Midbrain (tissue), 1 donor: Measurements from ENCODE around the gene EYS.

ENCODE experiments used
- DNase-seq: peaks from one replicate; lab custom pipeline; 2025; lab: John Stamatoyannopoulos, UW

EYS gene

DNA sequence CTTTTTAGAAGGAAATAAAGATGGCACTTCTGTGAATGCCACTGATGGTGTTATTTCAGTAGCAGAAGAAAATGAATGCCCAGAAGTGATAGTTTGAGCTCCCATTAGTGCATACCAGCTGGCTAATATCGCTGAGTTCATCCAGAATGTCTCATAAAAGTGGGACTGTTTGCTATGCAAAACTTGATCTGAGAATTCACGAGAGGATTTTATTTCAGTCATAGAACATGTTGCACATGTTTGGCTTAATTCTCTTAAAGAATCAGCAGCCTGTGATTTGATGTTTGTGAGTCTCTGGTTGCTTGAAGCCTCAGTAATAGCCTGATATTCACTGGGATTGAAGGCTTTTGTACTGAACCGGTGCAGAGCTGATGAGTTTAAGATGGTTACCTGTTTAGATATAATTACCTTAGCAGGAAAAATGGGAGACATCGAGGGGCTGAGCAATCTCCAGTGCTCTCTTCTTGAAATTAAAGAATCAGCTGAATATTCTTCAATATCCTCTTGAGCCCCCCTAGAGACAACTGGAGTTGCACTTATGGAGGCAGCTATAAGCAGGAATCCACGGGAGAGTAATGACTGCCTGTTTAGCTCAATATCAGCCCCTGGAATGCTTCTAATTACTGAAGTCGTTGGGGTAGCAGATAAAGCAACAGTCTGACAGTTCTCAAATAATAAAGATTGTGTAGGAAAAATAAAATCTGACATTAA is 1115.9 kb downstream of the EYS start:
- DNase-seq: no peak

DNA sequence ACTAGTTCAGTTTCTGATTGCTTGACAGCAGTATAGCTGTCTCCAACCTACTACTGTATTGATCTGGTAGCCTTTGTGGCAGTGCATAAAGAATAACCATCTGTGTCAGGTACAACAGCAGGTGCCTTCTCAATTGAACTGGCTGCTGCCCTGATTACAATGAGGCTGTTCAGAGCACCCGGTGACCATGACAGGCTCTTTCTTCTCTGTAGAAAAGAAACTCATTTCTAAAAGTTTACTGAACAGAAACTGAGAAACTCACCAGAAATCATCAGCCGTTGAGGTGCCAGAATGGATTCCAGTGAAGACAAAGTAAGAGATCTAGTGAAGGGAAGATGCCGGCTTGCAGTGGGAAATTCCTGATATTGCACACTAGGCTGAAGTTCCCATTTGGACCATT is 1117.1 kb downstream of the EYS start:
- no peak for DNase-seq

DNA sequence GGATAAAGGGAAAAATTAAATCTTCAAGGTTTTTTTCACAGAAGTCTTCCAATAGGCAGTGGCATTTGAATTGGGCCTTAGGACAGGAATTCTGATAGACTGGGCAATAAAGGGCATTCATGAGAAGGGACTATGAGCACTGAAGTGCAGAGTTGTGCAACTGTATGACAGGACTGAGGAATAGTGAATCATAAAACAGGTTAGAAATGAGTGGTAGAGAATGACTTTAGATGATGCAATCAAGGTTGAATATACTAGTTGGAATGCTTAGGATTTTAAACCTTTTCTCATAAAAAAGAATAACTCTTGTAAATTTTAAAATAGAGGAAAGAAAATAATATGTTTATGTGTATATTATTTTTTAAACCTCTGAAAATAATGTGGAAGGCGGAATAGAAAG is 1126.7 kb downstream of the EYS start:
- no peak for DNase-seq

DNA sequence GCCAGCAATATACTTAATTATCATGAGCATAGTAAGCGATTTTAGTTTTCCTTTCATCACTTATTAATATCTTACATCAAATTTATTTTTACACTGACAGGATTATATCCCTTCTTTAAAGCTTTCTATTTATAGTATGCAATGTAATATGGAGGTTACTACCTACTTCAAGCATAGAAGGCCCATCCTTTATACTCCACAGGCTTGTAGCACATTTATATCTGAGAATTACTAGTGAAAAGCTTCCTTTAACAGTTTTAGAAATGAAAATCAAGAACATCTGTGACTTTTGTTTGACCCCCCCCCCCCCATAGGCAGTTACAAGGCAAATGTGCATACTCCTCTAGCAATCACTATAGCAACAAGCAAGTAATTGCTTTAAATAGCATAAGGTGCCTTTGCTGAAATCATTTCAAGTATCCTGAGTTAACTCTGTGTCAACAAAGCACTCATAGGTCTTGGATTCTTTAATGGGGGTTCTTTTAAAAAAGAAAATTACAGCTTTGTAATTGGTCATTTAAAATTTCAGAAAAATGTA is 1153.7 kb downstream of the EYS start:
- no peak for DNase-seq

DNA sequence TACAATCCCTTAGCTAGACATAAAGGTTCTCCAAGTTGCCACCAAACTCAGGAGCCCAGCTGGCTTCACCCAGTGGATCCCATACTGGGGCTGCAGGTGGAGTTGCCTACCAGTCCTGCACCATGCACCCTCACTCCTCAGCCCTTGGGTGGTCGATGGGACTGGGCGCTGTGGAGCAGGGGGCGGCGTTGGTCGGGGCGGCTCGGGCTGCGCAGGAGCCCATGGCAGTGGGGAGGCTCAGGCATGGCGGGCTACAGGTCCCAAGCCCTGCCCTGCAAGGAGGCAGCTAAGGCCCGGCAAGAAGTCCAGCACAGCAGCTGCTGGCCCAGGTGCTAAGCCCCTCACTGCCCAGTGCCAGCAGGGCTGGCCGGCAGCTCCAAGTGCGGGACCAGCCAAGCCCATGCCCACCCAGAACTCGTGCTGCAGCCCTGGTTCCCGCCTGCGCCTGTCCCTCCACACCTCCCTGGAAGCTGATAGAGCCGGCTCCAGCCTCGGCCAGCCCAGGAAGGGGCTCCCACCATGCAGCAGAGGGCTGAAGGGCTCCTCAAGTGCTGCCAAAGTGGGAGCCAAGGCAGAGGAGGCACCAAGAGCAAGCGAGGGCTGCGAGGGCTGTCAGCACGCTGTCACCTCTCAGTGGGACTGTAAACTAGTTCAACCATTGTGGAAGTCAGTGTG is 1159.3 kb downstream of the EYS start:
- DNase-seq: no peak

DNA sequence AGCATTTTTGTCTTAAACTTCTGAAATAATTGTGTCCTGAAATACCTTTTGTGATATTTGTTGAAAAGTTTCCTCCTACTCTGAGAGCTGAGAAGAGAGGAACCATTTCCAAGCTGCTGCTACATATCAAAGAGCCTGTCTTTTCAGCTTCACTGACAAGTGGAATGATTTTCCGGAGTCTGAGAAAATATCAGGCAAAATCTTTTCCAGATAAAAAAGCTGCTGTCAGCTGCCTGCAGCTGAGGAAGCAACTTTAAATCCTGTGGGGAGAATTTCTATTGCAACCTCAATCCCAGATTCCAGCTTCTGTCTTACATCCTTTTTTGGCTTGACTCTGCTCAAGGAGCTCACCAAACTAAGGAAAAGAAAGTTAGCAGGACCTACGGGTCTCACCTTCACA is 1167.1 kb downstream of the EYS start:
- no peak for DNase-seq

DNA sequence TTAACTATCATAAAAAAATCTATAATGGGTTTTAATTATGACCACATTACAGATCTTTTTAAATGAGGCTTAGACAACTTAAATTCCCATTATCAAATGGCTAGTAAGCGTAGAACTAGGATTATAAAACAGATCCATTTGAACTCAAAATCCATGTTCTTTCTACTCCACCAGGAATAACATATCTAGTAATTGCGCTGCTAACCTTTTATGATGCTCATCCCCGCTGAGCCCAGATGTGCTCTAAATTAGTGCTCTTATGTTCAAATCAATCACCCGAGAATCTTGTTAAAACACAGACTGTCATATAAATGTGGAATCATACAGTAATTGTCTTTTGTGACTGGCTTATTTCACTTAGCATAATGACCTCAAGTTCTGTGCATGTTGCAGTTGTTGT is 1168.3 kb downstream of the EYS start:
- DNase-seq: no peak

DNA sequence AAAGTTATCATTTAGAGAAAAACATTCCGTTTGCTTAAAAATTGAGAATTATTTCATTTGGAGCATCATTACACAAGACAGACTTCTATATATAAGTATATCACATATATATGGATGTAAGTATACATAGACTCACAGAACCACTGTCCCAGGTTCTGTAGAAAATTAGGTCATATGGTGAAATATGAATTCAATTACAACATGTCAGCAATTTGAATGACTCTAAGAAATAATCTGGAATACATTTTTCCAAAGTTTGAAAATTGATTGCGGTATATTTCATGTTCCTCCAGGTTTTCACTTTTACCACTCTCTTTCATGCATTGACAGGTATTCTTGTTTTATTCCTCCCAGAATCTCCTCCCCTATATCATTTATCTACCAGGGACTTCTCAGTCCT is 1179.1 kb downstream of the EYS start:
- DNase-seq: no peak

DNA sequence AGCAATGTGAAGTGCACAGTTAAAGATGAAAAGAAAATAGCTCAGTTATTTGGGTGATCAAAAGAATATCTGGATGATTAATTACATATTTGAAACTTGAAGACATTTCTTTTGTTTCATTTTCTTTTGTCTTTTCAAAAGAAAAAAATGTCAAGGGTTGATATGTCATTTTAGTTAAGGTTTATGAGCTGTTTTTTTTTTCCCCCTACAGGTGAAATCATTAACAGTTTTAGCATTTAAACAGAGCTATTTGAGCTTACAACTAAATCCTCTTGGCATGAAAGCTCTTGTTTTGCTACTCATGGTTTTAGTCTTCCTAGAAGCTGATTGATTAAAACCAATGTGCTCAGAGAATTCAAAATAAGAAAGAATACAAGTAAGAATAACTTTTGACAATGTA is 1184.2 kb downstream of the EYS start:
- DNase-seq: no peak

DNA sequence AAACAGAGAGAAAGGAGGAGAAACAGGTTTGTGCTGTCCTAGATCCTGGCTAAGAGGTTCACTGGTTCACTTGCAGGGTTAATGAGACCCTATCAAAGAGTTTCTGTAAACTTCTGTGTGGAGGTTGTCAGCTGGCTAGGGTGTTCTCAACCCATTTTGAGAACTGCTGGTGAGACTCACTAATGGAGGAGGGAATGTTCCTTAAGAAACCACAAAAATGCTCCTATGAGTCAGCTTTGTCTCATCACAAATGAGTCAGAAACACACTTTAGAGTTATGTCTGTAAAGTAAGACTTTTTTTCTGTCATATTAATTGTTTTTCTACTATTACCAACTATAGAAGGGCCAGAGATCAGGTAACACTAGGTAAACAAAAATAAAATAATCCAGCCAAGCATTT is 1187.0 kb downstream of the EYS start:
- no peak for DNase-seq

DNA sequence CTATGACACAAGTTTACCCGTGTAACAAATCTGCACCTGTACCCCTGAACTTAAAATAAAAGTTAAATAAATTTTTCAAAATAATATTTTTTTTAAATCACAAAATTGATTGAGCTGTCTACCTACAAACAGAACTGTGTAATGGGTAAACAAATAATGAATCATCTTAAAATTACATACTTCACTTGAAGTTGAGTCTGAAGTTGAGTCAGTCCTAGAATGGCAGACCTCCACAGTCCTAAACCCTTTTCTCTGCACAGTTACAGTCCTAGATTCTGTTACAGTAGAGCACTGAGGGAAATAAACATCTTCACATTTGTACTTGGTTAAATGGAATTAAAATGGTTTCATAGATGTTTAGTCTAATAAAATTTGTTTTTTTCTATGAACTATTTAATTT is 1190.6 kb downstream of the EYS start:
- no peak for DNase-seq

DNA sequence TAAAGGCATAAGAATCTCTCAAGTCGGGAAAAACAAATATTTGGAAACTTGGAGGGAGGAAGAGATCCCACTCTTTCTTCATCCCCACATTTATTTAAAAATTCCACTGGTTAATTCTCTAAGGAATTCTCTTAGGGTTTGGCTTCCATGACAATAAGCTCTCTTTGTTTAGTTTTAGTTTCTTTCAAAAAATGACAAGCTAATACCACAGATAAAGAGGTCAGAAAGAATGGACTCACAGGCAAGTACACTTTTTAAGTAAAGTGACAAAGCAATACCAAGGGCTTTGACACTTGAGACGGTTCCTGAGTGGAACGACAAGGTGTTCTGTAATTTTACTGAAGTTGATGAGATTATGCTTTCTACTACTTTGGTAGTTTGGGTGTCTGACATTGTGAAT is 1199.4 kb downstream of the EYS start:
- DNase-seq: no peak

DNA sequence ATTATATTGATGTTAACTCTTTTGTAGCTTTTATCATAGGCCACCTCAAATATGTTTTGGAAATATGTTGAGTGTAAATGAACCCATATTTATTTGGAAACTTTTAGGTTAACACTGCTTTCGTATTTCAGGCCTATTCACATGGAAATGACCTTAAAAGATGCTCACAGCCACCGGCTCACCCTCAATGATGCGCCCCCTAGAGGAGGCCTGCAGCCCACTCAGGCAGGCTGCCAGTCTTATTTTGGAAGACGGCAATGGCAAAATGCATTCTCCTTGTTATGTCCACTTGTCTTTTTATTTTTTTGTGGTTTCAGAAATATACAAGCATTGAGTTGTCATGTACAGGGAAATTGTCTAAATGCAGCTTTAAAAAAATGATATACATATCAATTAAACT is 1201.7 kb downstream of the EYS start:
- DNase-seq: no peak

DNA sequence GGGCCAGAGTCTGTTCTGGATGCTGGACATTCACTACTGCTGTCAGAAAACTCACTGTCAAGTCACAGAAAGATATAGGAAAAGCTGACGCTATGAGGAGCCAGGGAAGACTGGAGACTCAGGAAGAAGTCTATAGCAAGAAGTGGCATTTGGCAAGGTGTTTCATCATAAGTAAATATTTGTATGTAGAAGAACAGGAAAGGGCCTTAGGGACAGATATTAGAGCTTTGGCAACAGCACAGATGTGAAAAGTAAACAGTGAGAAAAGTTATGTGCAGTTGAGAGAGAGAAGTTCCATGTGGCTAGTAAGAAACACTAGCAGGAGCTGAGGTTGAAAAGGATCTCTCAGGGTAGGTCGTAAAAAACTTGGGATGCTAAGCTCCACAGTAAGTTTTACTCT is 1202.5 kb downstream of the EYS start:
- no peak for DNase-seq

DNA sequence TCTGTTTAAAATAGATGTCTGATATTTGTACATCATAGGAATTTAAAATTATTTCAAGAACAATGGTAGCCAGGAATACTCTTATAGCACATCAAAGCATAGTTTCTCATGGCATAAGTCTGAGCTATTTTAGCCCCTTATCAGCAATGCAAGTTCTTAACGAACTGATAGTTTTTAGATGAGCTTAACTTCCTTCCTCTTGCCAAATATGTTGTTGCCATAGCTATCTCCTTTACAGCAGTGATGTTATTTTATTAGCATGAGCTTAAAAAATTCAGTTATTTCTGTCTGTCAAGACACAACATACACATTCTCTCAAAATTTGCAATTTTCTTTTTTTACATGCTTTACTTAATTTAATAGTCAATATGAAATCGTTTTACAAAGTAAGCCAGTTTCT is 1204.2 kb downstream of the EYS start:
- DNase-seq: no peak

DNA sequence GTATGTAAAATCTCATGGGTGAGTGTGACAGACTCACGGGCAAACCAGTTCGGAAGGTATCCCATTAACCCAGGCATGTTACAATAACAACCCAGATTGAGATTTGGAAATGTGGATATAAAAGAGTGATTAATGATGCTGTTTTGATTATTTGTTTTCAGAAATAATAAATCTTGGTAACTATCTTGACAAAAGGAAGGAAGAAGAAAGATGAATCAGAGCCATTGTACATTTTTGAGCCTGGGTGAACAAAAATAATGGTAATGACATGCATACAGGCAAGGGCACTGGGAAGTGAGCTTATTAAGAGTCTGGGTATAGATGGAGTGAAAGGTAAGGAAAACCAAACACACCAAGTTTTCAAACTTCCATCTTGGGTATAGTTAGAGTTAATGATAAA is 1209.4 kb downstream of the EYS start:
- no peak for DNase-seq

DNA sequence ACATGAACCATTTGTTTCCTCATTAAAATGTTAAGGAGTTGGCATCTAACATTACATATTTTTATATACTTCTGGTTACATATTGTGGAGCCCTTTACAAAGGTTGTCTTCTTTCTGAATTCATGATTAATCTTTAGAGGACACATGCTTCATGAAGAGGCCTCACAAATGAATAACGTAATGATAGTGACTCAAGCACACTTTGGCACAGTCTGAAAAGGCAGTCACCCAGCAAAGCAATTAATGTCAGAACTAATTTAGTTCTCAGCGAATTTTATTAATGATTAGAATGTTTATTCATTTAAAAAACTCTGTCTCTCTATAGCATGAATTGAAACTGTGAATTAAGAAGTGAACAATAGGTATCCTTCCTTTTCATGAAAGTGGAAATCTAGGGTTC is 1217.3 kb downstream of the EYS start:
- no peak for DNase-seq

DNA sequence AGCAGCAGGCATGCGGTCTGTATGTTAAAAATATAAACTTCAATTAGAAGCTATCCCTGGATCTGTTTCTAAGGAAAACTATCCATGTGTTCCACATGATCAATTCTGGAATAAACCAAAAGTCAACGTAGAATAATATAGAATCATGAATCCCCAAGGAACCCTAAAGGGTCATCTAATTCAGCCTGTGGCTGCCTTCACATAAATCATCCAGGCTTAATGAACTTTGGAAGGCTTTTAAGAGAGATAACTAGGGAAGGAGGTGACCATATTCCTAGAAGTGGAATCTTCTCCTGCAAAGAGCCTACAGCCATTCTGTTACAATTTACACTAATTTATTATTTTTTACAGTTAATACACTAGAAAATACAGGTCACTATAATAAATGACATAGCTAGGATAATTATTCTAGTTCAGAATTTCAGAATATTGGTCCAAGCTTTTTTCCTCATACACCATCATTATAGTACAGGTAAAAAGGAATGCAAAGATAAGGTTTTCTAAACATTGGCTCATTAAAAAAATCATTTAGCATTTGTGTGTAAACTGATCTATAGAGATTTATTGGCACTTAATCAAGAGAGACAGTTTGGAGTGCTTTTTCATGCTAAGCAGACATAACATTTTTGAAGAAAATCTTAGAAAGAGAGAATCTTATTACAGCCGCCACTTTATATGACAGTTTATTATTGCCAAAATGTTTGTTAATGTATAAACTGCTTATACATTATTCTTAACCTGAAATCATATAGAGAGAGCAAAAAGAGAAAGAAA is 1220.3 kb downstream of the EYS start:
- DNase-seq: no peak

DNA sequence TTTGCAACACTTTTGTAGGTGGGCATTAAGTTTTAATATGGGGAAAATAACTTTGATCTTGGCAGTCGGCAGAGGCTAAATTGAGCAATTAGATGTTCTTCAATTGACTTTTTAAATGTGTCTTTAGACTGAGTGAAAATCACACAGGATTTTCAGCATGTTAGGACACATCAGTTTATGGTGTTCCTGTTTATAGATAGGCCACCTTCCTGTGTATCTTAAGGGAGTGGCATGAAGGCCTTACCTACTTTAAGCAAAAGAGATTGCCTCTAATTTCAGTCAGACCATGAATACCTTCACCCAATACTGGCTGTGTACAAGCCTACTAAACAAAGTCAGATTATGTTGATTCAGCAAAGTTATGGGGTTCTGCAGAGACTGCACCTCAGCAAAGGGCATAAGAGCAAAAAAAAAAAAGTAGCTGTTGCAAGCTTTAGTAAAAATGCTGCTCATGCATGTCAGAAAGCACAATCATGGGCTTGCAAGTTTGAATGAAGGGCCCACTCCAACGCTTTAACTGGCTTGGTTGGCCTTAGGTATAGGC is 1223.0 kb downstream of the EYS start:
- no peak for DNase-seq

DNA sequence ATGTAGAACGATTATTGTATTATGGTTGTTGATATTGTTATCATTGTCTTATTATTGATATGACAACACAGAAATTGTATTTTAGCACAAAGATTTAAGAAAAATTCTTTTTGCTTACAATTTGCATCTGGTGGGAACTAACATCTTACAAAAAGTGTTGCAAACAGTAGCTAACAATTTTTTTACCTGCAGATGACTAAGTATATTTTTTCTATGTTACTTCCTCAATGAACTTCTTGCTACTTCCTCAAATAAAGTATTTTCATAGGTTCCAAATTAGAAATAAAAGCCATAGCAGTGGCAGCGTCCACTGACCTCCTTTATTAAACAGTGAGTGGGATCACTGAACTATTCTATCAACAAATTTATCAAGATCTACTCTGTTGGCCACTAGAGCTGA is 1224.4 kb downstream of the EYS start:
- DNase-seq: no peak

DNA sequence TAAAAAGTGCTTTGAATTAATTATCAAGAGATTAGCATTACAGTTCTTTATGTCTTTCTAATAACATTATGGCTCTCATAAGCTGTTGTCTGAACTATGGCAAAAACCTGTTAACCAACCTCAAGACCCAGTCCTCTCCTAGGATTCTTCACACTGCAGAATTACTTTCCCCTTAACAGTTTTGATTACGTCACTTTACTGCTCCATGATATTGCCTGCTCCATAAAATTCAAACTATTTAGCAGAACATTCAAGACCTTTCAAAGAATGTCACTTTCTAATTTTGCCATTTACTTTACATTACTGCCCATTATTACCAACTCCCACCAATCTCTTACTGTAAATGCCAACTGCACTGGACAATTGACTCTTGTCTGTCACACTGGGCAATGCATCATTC is 1227.9 kb downstream of the EYS start:
- no peak for DNase-seq

DNA sequence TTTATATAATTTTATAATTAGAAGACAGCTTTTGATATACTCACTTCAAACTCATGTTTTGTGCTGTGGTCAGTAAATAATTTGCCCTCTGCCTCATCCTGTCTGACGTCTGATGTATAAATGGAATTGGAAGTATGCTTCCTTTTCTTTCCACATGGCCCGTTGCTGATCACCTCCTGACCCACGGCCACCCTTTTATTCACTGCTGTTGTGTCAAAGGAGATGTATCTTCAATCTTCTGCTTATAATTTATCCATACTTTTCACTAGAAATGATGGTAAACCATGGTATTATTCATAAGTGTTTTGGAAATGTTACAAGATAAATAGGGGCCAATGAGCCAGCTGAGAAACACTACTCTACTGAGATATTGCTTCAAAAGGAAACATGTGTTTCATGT is 1229.6 kb downstream of the EYS start:
- DNase-seq: no peak

DNA sequence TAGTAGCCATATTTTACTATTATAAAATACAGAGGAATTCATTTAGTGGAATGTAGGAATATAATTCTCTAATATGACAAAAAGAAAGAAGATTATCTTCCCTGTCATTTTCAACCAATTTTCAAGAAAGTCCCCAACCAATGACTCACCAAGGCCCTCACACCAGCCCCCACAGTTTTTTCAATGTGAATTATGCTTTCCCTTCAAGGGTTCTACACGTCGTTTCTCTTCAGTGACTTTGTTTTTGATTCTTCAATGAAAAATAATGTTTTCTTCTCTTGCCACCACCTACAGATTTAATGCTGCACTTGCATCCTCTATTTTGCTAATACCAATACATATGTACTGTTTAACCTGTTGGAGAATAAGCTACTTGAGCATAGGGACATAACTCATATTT is 1230.1 kb downstream of the EYS start:
- no peak for DNase-seq
